Pulmonary artery endothelial cell (primary cell): Measurements from ENCODE around the gene MAB21L3. TPM values are rescaled to one million over a fixed set of nuclear protein-coding genes. Genes with fewer than 3 reads are reported as not detected.

ENCODE experiments used
- DNase-seq: peaks from one replicate; pipeline ENCODE4 v3.0.0-alpha.2; 2011; ENCODE audit warnings: low read depth, low spot score
- total RNA-seq: library from RNA; depleted of rRNA; stranded (reverse); fragments of >200 nt; gene quantifications from 2 replicates; pipeline ENCODE4 v1.2.3, GENCODE V29; 2014

Gene MAB21L3
- total RNA-seq, 1 donor from 2014 or later, result not detected

GRCh38 chr1:116107371-116107770, 3.8 kb upstream of the MAB21L3 start:
- no peak for DNase-seq

GRCh38 chr1:116111524-116112021, 374 bp downstream of the MAB21L3 start:
- no peak for DNase-seq

- DNase-seq, result no peak
Observed at GRCh38 chr1:116112388-116113140, 1.4 kb downstream of the MAB21L3 start.

GRCh38 chr1:116113615-116114014, 2.4 kb downstream of the MAB21L3 start:
- DNase-seq, result no peak

- DNase-seq, result no peak
Observed at GRCh38 chr1:116115476-116116439, 4.6 kb downstream of the MAB21L3 start.

GRCh38 chr1:116118471-116118870, 7.3 kb downstream of the MAB21L3 start:
- no peak for DNase-seq

- no peak for DNase-seq
Observed at GRCh38 chr1:116119876-116120275, 8.7 kb downstream of the MAB21L3 start.

- no peak for DNase-seq
Observed at GRCh38 chr1:116122955-116123757, 12.0 kb downstream of the MAB21L3 start.

- no peak for DNase-seq
Observed at GRCh38 chr1:116123837-116124533, 12.8 kb downstream of the MAB21L3 start.

GRCh38 chr1:116125758-116126157, 14.6 kb downstream of the MAB21L3 start:
- DNase-seq, result no peak

- DNase-seq, result no peak
Observed at GRCh38 chr1:116126281-116126680, 15.1 kb downstream of the MAB21L3 start.

- no peak for DNase-seq
Observed at GRCh38 chr1:116127123-116127847, 16.1 kb downstream of the MAB21L3 start.

GRCh38 chr1:116127848-116128540, 16.8 kb downstream of the MAB21L3 start:
- no peak for DNase-seq

- DNase-seq, result no peak
Observed at GRCh38 chr1:116128664-116129063, 17.5 kb downstream of the MAB21L3 start.

GRCh38 chr1:116129537-116129936, 18.3 kb downstream of the MAB21L3 start:
- DNase-seq, result no peak

GRCh38 chr1:116130356-116130755, 19.2 kb downstream of the MAB21L3 start:
- DNase-seq, result no peak

GRCh38 chr1:116131170-116131569, 20.0 kb downstream of the MAB21L3 start:
- DNase-seq, result no peak

GRCh38 chr1:116131866-116132605, 20.8 kb downstream of the MAB21L3 start:
- no peak for DNase-seq
